K562 (cell line): ENCODE measurements around the gene MVB12B. TPM values are rescaled to one million over a fixed set of nuclear protein-coding genes. Genes with fewer than 3 reads are reported as not detected.

Experiments used
- ATAC-seq: fragments of 200-7000 bp; cut with Tn5 transposase; 3 replicates; pipeline ENCODE4 v1.9.1; 2020; ENCODE audit warnings: moderate library complexity
- BruUV-seq: library from RNA; stranded (reverse); fragments of 400-500 nt; replicated peaks from 2 replicates; lab custom pipeline; 2021; lab: Mats Ljungman, UMichigan
- CTCF ChIA-PET: fragments of 300-600 bp; formaldehyde crosslinking; extraction: SDS; loops from one replicate; lab custom pipeline; 2021; ENCODE audit warnings: low intra/inter-chr PET ratio; lab: Yijun Ruan, JAX
- POLR2A ChIA-PET: fragments of 300-600, 350-650 bp; sonication (Branson Sonifier 250); formaldehyde crosslinking; extraction: SDS; loops from one replicate; lab custom pipeline; 2021; ENCODE audit warnings: antibody characterized with exemption, inconsistent platforms; lab: Yijun Ruan, JAX
- DNase-seq, 4 experiments: peaks; one replicate each; pipeline versions ENCODE4 v3.0.0 to v3.0.0-alpha.2; 2011 to 2018; ENCODE audit warnings: low spot score in 3 of 4, mixed read lengths in 3 of 4; ENCODE audit errors: extremely low read depth in 1 of 4
- FAIRE-seq: peaks from 2 replicates; lab custom pipeline; 2011; peaks lifted over from hg19 to GRCh38; lab: Jason Lieb, UNC
- H2AFZ ChIP-seq: 2 replicates; pipeline ENCODE4 v1.6.0; 2011; ENCODE audit warnings: low read depth, low read length, control low read depth, inconsistent platforms
- H3K27ac ChIP-seq: fragments of 200-600 bp; 3 replicates; pipeline ENCODE4 v1.8.0; 2011; ENCODE audit warnings: low read depth, mild to moderate bottlenecking, control low read depth, inconsistent platforms, low read length, moderate library complexity, mixed read lengths; ENCODE audit errors: extremely low read depth
- H3K27me3 ChIP-seq, 2 experiments: fragments of 300-600 bp in 1 of 2; 2 replicates in 1 of 2; 3 replicates in 1 of 2; pipeline versions ENCODE4 v1.6.0 to v1.8.0; 2011; ENCODE audit warnings: inconsistent platforms in 2 of 2, low read length in 2 of 2, mild to moderate bottlenecking in 1 of 2, mixed read lengths in 1 of 2, moderate library complexity in 1 of 2; ENCODE audit not compliant: control insufficient read depth in 2 of 2, insufficient read depth in 2 of 2
- H3K36me3 ChIP-seq: fragments of 300-600 bp; 3 replicates; pipeline ENCODE4 v1.8.0; 2011; ENCODE audit warnings: mild to moderate bottlenecking, low read length, inconsistent platforms; ENCODE audit not compliant: control insufficient read depth, insufficient read depth
- H3K4me1 ChIP-seq, 2 experiments: fragments of 200-600 bp in 1 of 2; replicated peaks in 1 of 2; 2 replicates in 1 of 2; 3 replicates in 1 of 2; pipeline versions ENCODE4 v1.5.1 to v1.8.0; 2011; ENCODE audit warnings: inconsistent platforms in 2 of 2, low read length in 2 of 2, mild to moderate bottlenecking in 1 of 2, mixed read lengths in 1 of 2, moderate library complexity in 1 of 2; ENCODE audit not compliant: control insufficient read depth in 2 of 2, insufficient read depth in 2 of 2
- H3K4me2 ChIP-seq: 2 replicates; pipeline ENCODE4 v1.6.1; 2011; ENCODE audit warnings: low read length, control low read depth, inconsistent platforms, mixed read lengths; ENCODE audit not compliant: insufficient read depth
- H3K4me3 ChIP-seq: fragments of 200-600 bp; sonication (generic), shearing (Covaris generic); 2 replicates; pipeline ENCODE4 v1.5.1; 2016; ENCODE audit warnings: control low read depth, inconsistent platforms
- H3K79me2 ChIP-seq: fragments of 200-600 bp; 3 replicates; pipeline ENCODE4 v1.8.0; 2011; ENCODE audit warnings: low read length, inconsistent platforms; ENCODE audit not compliant: control insufficient read depth, insufficient read depth
- H3K9ac ChIP-seq, 2 experiments: 2 replicates each; pipeline versions ENCODE4 v1.6.0 to v1.6.1; 2011; ENCODE audit warnings: low read depth in 2 of 2, low read length in 2 of 2, control low read depth in 1 of 2, inconsistent platforms in 1 of 2, mild to moderate bottlenecking in 1 of 2, mixed read lengths in 1 of 2; ENCODE audit not compliant: insufficient read depth in 1 of 2
- H3K9me1 ChIP-seq: one replicate; pipeline ENCODE4 v1.6.0; 2011; ENCODE audit warnings: inconsistent platforms, mild to moderate bottlenecking, low read length, moderate library complexity; ENCODE audit not compliant: control insufficient read depth, insufficient read depth
- H3K9me3 ChIP-seq: replicated peaks from 2 replicates; pipeline ENCODE4 v1.5.1; 2011; ENCODE audit warnings: low read depth, low read length, inconsistent platforms; ENCODE audit not compliant: control insufficient read depth, insufficient read depth
- H4K20me1 ChIP-seq: replicated peaks from 2 replicates; pipeline ENCODE4 v1.6.1; 2011; ENCODE audit warnings: low read length, inconsistent platforms, mixed read lengths; ENCODE audit not compliant: control insufficient read depth, insufficient read depth
- COPS2 ChIP-seq: fragments of 450-650 bp; conservative IDR thresholded peaks from 2 replicates; pipeline ENCODE4 v1.6.1; 2016; ENCODE audit warnings: mild to moderate bottlenecking, moderate library complexity
- CREB5 ChIP-seq: fragments of 250-450 bp; sonication (Bioruptor Pico); IDR thresholded peaks from 2 replicates; pipeline ENCODE4 v1.5.0; 2020; ENCODE audit warnings: mild to moderate bottlenecking
- DDX20 ChIP-seq: fragments of 450-650 bp; IDR thresholded peaks from 2 replicates; pipeline ENCODE4 v1.6.1; 2016; ENCODE audit warnings: missing genetic modification characterization, low read depth, mild to moderate bottlenecking, missing compliant biosample characterization, moderate library complexity
- ILK ChIP-seq: fragments of 450-650 bp; IDR thresholded peaks from 2 replicates; pipeline ENCODE4 v1.6.1; 2016; ENCODE audit warnings: missing genetic modification characterization, low read depth, mild to moderate bottlenecking, missing compliant biosample characterization, moderate library complexity, borderline replicate concordance
- JUNB ChIP-seq: fragments of 450-650 bp; formaldehyde crosslinking; conservative IDR thresholded peaks from 2 replicates; pipeline ENCODE4 v1.4.0; 2020; ENCODE audit warnings: mild to moderate bottlenecking
- MNT ChIP-seq, 2 experiments: fragments of 450-650 bp; conservative IDR thresholded peaks; 2 replicates each; pipeline ENCODE4 v1.6.1; 2017; ENCODE audit warnings: mild to moderate bottlenecking in 2 of 2, moderate library complexity in 2 of 2
- NR2C2 ChIP-seq, 2 experiments: fragments of 200-800 bp in 1 of 2; sonication (Bioruptor generic) in 1 of 2; sonication (generic) in 1 of 2; formaldehyde crosslinking in 1 of 2; IDR thresholded peaks; 2 replicates each; pipeline versions ENCODE4 v1.6.1 to v1.8.0; 2016 to 2022; ENCODE audit warnings: mild to moderate bottlenecking in 1 of 2, missing compliant biosample characterization in 1 of 2, missing genetic modification characterization in 1 of 2, missing genetic modification reagents in 1 of 2
- SNIP1 ChIP-seq: fragments of 450-650 bp; IDR thresholded peaks from 2 replicates; pipeline ENCODE4 v1.7.1; 2017; ENCODE audit warnings: low read depth, mild to moderate bottlenecking
- TARDBP ChIP-seq: fragments of 450-650 bp; IDR thresholded peaks from 2 replicates; pipeline ENCODE4 v1.6.1; 2016
- TFAM ChIP-seq: fragments of 250-450 bp; sonication (Bioruptor Pico); conservative IDR thresholded peaks from 2 replicates; pipeline ENCODE4 v1.5.0; 2021; ENCODE audit warnings: mild to moderate bottlenecking, moderate library complexity
- ZBTB2 ChIP-seq: fragments of 450-650 bp; IDR thresholded peaks from 2 replicates; pipeline ENCODE4 v1.6.1; 2016; ENCODE audit warnings: antibody characterized with exemption
- ZBTB9 ChIP-seq: fragments of 450-650 bp; formaldehyde crosslinking; IDR thresholded peaks from 2 replicates; pipeline ENCODE4 v1.4.0; 2020; ENCODE audit warnings: mild to moderate bottlenecking, moderate library complexity
- ZC3H11A ChIP-seq: IDR thresholded peaks from 2 replicates; pipeline ENCODE4 v1.6.1; 2012; ENCODE audit warnings: low read depth, low read length, improper control_type of control experiment
- ZNF696 ChIP-seq: fragments of 250-450 bp; sonication (Bioruptor Pico); conservative IDR thresholded peaks from 2 replicates; pipeline ENCODE4 v1.4.0; 2020; ENCODE audit warnings: mild to moderate bottlenecking, moderate library complexity
- WGBS: fragments of 100-300 bp; shearing (Covaris generic); methylation state at CpG from one replicate; pipeline ENCODE4 v1.1.6; 2016; ENCODE audit warnings: low coverage, mixed read lengths; ENCODE audit not compliant: insufficient coverage; ENCODE audit errors: missing lambda C conversion rate; 5-methylcytosine and 5-hydroxymethylcytosine counted together
- in situ Hi-C: fragments of 300-500 bp; cut with MboI; formaldehyde crosslinking; loops from 4 replicates; pipeline ENCODE4 v1.15.0; 2018; ENCODE audit warnings: inconsistent platforms, mixed read lengths
- intact Hi-C: fragments of 100-400 bp; cut with micrococcal nuclease; formaldehyde crosslinking; loops from 2 replicates; pipeline ENCODE4 v1.14.2; 2022
- polyA plus RNA-seq, 8 experiments: library from polyadenylated mRNA; depleted of rRNA in 4 of 8; stranded (reverse) in 5 of 8; unstranded in 3 of 8; fragments of >200 nt; fragmentation: Nextera tagmentation in 2 of 8; fragmentation: Illumina TruSeq in 1 of 8; extraction: Ambion mirVana in 2 of 8; extraction: Trizol in 1 of 8; gene quantifications; 2 replicates each; pipeline versions ENCODE4 v1.2.1 to v1.2.3, GENCODE V29; 2011 to 2014; ENCODE audit warnings: inconsistent platforms in 1 of 8, missing spikeins in 1 of 8
- total RNA-seq, 7 experiments: library from RNA; depleted of rRNA in 6 of 7; stranded (reverse); fragments of >200 nt in 6 of 7; fragmentation: Illumina TruSeq in 2 of 7; extraction: Trizol in 2 of 7; gene quantifications; 2 replicates each; pipeline versions ENCODE4 v1.2.1 to v1.2.3, GENCODE V29; 2011 to 2021; ENCODE audit warnings: low replicate concordance in 1 of 7
- TF ChIP-seq, protein P1 (sequence below): sonication (generic); formaldehyde crosslinking; IDR thresholded peaks from 2 replicates; pipeline ENCODE4 v1.8.1; 2022; ENCODE audit warnings: missing genetic modification reagents

Gene MVB12B
- total and polyA plus RNA-seq, 9 of the 15 experiments (the other 6 are each of a cell fraction or from before 2014, with no cell fraction given) = not detected

DNA sequence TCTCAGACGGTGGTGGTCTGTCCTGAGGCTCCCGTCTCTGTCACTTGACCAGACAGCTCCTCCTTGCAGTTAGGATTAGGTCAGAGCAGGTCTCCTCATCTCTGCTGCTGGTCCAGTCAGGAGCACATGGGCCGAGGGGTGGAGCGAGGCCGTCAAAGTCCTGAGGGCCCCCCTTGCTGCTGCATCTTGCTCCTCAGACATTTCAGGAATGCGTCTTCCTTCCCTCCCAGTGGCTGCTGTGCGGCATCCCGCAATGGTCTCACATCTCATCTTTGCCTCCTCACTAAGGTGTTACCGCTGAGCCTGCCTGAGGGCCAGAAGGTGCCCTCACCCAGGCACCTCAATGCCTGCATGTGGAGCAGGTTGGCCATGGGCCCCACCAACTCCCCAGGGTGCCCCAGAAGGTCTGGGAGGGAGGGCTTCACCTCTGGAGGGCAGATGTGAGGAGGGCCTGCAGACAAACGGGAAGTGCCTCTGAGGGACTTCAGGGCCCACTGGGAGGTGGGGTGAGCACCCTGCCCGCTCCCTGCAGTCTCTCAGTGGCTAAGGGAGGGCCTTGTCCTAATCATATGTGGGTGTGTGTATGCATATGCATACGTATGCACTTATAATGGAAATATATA is 149.4 kb downstream of the MVB12B start:
- Histone ChIP-seq H3K9me1 (no peaks in the 10 kb centered on the region), H3K27ac (no peak overlapping the region), H3K9ac (no peak overlapping the region), H2AFZ (no peak overlapping the region), H4K20me1 (no peaks in the 10 kb centered on the region; the same call in 1 of the 2 replicates), H3K36me3 (no peaks in the 10 kb centered on the region), H3K4me1 (no peaks in the 10 kb centered on the region), H3K79me2 (no peaks in the 10 kb centered on the region), H3K4me2 (no peak overlapping the region), H3K9me3 (no peaks in the 10 kb centered on the region)
- POLR2A ChIA-PET = no interaction called here
- BruUV-seq = no TSS peak
- WGBS = 3% methylated on average over 11 of the region's 12 CpGs
- DNase-seq = no peak
- intact Hi-C loops = no loop called here
- no peak for ATAC-seq
- TF ChIP-seq COPS2 = no peak
- no peak for TF ChIP-seq SNIP1
- TF ChIP-seq ZBTB9 (CRISPR knock-in tag) = no peak
- no peak for TF ChIP-seq TFAM (CRISPR knock-in tag)
- no peak for TF ChIP-seq CREB5 (CRISPR knock-in tag)
- no peak for TF ChIP-seq NR2C2 (CRISPR knock-in tag; IDR thresholded peaks at IDR 0.05)
- no peak for TF ChIP-seq NR2C2 (tag; IDR thresholded peaks at IDR 0.05)
- no peak for TF ChIP-seq MNT (conservative IDR thresholded peaks at IDR 0.05)
- TF ChIP-seq ZNF696 (CRISPR knock-in tag) = no peak
- no peak for TF ChIP-seq ZC3H11A
- TF ChIP-seq JUNB (CRISPR knock-in tag) = no peak
- TF ChIP-seq DDX20 = no peak
- TF ChIP-seq ILK = no peak
- no peak for TF ChIP-seq ZBTB2
- no peak for TF ChIP-seq TARDBP
- TF ChIP-seq, protein P1, sequence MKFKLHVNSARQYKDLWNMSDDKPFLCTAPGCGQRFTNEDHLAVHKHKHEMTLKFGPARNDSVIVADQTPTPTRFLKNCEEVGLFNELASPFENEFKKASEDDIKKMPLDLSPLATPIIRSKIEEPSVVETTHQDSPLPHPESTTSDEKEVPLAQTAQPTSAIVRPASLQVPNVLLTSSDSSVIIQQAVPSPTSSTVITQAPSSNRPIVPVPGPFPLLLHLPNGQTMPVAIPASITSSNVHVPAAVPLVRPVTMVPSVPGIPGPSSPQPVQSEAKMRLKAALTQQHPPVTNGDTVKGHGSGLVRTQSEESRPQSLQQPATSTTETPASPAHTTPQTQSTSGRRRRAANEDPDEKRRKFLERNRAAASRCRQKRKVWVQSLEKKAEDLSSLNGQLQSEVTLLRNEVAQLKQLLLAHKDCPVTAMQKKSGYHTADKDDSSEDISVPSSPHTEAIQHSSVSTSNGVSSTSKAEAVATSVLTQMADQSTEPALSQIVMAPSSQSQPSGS (CRISPR knock-in tag) = no peak
- TF ChIP-seq, all 486 proteins: peak for 0
- no peak for FAIRE-seq
- in situ Hi-C loops = loop anchor here (25.0 kb wide), 1 partner anchor 1214 kb away; the partner anchor contains the start of gene GAPVD1
- CTCF ChIA-PET = no interaction called here
- no peak overlapping the region for H3K4me3 ChIP-seq
- H3K27me3 ChIP-seq = peaks cover 40 to 73% of the 10 kb centered on the region in 2 experiments; a peak in 4 of 5 replicates
